HG02870 (cell line): ENCODE results near the gene SELENOK.

ENCODE experiments used
- ATAC-seq: cut with Tn5 transposase; IDR thresholded peaks from one replicate; pipeline ENCODE4 v1.9.1; 2021; ENCODE audit warnings: mild to moderate bottlenecking, moderate library complexity; ENCODE audit not compliant: unreplicated experiment

The SELENOK gene

GRCh38 chr3:53884623-53885022, 7.0 kb downstream of the SELENOK start:
- no peak for ATAC-seq

DNA sequence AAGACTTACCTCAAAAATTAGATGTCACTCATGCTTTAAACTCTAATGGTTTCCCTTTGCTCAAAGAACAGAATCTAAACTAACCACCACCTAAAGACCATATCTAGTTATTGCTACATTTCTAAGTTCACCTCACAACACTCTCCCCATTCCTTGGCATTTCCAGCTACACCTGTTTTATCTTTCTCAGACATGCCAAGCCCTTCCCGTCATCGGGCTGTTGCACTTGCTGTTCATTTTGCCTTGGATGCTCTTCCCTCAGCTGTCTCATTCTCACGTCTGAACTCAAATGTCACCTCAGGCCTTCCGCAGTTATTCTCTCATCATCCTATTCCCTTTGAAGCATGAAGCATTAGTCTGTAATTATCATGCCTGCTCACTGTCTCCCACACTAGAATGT, 8.7 kb downstream of the SELENOK start:
- no peak for ATAC-seq

DNA sequence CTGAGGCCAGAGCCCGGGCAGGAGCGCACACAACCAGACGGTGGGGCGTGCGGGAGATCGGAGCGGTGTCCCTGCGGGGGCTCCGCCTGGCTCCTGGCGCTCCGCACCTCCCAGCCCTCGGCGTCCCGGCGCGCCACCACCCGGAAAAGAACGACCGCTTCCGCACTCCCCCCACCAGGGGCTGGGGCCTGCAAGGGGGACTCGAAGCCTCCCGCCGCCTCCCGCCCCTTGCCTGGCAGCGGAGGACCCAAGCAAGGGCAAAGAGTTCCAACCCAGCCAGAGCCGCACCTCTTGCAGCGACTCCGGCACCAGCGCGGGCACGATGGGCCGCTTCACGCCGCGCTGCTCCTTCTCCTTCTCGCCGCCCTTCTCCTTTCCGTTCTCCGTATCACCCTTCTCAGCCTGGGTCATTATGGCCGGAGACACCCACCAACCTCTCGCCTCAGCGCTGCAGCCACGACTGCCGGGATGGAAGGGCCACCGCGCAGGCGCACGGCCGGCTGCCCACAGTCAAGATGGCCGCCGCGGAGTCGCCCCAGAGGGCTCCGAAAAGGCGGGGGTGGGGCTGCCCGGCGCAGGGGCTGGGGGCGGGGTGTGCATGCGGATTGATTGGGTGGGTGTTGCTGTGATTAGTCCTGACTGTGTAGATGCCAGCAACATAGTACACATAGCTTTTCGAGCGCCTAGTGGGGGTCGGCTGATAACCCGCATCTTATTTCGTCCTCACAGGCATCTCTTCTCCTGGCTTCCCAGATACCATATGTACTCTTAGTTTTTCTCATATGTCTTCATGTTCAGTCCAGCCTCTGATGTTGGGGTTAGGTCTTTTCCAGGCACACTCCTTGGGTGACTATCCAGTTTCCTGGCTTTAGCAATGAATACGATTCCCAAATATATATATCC, 9.7 kb downstream of the SELENOK start, which contains the start of gene ACTR8:
Gene ACTR8 (minus strand): TSS at position 462 of the 903 bp plus-strand sequence. CDS start 51 bp downstream, at position 411.
- ATAC-seq: peak; percentile 72

- no peak for ATAC-seq
These were observed 11.0 kb downstream of the SELENOK start for GRCh38 chr3:53880396-53881345.

GRCh38 chr3:53865732-53866499, 25.7 kb downstream of the SELENOK start:
- ATAC-seq: no peak

DNA sequence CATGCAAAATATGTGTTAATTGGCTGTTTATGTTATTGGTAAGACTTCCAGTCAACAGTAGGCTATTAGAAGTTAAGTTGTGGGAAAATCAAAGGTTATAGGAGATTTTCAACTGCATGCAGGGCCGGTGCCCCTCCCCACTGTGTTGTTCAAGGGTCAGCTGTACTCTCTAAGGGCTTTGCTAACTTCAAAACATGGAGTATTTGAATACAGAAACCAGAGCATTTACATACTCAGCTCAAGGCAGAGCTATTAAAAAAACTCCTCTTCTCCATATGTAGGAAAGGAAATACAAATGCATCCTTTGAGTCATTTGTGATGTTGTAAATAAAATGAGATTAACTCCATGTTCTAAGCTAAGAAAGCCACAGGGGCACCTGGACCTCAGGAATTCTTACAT, 28.5 kb downstream of the SELENOK start:
- ATAC-seq: no peak

GRCh38 chr3:53862241-53862640, 29.4 kb downstream of the SELENOK start:
- no peak for ATAC-seq

DNA sequence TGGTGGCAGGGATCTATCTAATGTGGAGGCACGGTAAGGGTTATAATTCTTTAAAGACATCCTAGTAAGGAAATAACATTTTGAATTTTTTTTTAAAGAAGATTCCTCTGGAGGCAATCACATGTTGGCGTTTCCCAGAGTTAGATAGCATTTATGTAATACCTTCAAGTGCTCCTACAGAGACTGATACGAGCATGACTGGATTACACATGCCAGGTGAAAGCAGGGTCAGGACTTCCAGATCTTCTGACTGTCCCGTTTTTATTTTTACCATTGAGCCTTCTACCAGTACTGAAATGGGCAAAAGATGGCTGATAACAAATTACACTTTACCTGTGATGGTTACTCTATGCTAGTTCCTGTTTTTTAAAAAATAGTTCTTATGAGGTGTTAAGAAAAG, 31.5 kb downstream of the SELENOK start:
- no peak for ATAC-seq

DNA sequence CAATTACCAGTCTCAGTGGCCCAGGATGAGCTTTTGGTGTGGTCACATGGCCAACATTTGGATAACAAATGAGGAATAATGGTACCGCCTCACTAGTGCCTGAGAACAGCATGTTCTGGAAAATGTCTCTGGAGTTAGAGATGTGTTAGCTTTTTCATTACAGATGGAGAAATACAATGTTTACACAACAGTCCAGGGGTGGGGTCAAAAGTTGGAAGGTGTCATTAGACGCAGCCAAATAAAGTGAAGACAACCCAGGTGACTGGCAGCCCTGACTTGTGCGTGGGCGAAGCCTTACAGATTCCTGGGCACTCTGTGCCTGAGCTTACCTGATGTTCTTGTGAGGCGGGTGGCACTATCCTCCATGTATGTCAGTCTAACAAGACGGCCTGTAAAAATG, 32.5 kb downstream of the SELENOK start:
- ATAC-seq: no peak

DNA sequence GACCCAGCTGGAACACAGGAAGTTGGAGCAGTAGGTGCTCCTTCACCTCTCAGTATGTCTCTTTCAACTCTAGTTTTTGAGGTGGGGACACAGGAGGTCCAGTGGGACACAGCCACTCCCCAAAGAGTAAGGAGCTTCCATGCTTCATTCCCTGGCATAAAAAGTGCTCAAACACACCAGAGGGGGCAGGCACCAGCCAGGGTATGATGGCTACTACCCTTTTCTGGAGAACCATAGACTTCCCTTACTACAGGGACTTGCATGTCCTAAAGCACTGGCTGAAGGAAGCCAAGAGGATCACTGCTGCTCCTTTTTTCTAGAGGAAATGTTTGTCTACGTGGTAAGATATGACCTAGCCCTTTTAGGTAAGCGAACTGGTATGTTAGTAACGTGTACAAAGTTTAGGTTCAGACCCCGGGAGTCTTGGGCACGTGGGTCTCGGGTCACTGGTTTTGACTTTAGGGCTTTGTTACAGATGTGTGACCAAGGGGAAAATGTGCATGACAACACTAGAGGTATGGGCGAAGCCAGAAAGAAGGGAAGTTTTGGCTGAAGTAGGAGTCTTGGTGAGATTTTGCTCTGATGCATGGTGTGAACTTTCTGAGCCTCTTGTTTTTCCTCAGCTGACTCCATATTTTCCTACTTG, 33.4 kb downstream of the SELENOK start:
- no peak for ATAC-seq

- no peak for ATAC-seq
These were observed 34.7 kb downstream of the SELENOK start for GRCh38 chr3:53856964-53857363.

GRCh38 chr3:53850895-53851294, 40.8 kb downstream of the SELENOK start:
- ATAC-seq: no peak

DNA sequence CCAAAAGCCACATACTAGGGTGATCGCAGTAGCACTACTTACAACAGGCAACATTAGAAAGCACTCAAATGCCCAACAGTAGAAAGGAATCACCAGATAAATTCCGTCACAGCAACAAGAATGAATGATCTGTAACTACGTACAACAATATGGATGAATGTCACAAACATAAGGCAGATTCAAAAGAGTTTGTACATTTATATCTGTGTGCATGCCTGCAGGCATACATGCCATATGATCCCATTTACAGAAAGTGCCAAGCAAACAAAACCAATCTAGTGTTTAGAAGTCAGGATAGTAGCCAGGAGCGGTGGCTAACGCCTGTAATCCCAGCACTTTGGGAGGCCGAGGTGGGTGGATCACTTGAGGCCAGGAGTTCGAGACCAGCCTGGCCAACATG, 41.7 kb downstream of the SELENOK start:
- ATAC-seq: no peak

DNA sequence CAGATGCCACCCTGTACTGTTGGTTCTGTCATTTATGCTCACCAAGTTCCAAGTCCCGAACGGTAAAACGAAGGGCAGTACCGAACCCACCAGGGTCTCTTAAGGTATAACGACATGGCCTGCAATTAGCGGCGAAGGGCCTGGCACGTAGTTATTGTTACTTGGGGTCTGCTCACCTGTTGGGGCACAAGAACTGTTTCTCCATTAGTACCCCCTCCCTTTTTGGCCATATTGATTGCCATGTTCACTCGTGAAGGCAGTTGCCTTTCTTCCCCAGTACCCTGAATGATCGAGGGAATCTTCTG, 44.9 kb downstream of the SELENOK start:
- ATAC-seq: no peak

- peak; percentile 41 for ATAC-seq
These were observed 45.4 kb downstream of the SELENOK start, which contains the start of the genes CHDH and IL17RB for GRCh38 chr3:53846134-53846850. TSS of gene CHDH (minus strand) at chr3:53846419. CDS start at chr3:53824008, 22,411 bp downstream. TSS of gene IL17RB (plus strand) at chr3:53846568. CDS start at chr3:53846589, 21 bp downstream.

DNA sequence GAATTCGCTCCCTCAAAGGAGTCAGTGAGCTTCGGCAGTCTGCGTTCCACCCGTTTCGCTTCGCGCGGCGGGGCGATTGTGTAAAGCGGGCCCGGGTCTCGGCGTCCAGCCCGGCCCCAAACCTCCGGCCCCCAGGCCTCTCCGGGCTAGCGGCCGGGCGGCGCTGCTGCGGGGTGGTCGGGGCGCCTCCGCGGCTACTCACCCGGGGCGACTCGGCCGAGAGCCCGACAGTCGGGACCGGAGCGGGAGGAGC, 45.9 kb downstream of the SELENOK start:
- ATAC-seq: no peak

DNA sequence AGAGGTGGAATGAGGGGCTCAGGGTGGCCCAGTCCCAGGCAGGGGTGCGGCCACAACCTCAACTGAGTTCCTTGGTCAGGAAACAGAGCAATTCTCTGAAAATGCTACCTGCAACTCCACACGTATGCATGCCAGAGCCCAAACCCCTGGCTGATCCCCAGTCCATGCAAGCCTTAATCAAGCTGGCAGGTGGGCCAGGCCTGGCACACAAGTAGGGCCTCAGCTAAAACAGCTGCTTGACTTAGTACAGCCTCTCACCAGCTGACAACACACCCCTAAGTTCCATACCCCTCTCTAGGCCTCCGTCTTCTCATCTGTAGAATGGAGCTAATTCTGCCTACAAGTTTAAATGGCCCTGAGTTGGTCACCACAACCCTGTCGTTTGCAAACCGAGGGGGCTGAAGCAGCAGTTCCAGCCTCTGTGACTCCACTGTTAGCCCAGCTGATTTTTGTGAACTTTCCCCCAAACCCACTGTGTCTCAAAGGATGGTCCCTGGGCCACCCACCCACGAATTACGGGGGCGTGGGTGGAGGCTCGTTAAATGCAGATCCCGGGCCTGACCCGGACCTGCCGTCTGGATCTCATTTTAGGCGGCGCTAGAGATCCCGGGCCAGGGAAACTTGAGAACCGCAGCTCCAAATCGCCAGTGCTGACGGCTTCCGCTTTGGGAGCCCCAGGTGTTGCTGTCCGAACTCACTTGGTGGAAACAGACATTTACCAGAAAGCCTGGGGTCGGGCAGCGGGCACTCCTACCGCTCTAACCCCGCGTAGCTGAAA, 46.4 kb downstream of the SELENOK start:
- peak; percentile 13 for ATAC-seq

DNA sequence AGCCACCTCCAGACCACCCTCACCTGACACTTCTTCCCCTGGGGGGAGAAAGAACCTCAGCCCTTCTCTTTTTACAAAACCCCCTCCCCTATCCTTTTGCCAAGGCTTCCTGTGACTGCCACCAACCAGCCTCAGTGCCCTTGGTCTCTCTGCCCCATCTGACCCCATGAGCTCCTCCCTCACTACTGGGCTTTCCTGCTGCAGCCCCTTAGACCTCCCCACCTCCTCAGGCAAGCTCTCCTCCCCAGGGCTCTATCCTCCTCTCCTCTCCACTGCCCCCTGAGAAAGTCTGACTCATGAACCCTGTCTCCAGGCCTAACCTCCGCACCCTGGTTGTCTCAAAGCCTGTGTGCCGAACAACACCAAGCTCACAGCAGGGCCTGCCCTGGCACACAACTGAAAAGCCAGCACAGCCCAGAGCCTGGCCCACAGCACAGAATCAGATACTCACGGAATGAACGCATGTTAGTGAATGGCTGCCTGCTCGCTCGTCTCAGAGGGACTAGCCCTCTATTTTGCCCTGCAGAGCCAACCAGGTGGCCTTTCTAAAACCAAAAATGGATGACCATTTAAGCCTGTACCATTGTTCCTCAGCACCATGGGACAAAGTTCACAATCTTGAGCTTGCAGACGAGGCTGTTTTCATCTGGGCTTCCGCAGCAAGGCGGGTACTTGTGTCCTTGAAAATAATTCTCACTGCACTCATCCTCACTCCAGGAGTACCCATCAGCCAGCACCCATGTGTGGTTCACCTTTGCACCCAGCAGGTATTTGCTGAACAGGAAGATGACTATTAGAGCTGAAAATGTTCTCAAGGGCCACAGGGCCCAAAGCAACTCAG, 47.2 kb downstream of the SELENOK start:
- ATAC-seq: no peak
